ENCODE results near the gene UBR3. TPM values are rescaled to one million over a fixed set of nuclear protein-coding genes. Genes with fewer than 3 reads are reported as not detected.

UBR3 gene
- total RNA-seq, 1 experiment from 2014 or later = 16.4 TPM

DNA sequence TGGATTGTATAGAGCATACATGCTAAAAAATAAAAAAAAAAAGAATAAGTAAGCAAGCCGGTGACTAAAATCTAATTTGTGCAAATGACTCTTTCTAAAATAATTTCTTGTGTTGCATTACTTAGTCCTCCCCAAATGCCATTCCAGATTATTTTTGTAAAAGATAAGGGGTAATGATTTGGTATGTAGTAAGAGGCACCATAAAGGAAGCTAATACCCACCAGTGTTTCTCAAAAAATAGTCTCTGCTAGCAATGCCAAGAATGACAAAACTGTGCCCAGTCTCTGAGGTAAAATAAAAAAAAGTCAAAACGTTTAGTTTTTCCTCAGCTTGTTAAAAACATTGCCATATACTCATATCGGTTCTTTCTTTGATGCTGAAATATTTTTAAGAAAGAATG, 5.2 kb upstream of the UBR3 start:
- Mint-ChIP-seq H3K36me3 (peaks cover 30% of the 10 kb centered on the region), H3K4me3 (no peak overlapping the region), H3K4me1 (peaks cover 20% of the 10 kb centered on the region), H3K27me3 (ENCODE audit: low read depth) (peaks cover 9% of the 10 kb centered on the region), H3K9me3 (peaks cover 5% of the 10 kb centered on the region), H3K27ac (no peak overlapping the region)
- no peak for DNase-seq (ENCODE audit: low spot score)
- ATAC-seq = no peak
- ChIA-PET POLR2A (no interaction called here), CTCF (no interaction called here)
- no peak for TF ChIP-seq CREB1 (CRISPR knock-in tag; IDR thresholded peaks at IDR 0.05)
- no peak for TF ChIP-seq HMGA2 (CRISPR knock-in tag; IDR thresholded peaks at IDR 0.05)
- no peak for TF ChIP-seq NR2C2 (CRISPR knock-in tag; IDR thresholded peaks at IDR 0.05)
- TF ChIP-seq CTCF (IDR thresholded peaks at IDR 0.05) = no peak
- TF ChIP-seq SP1 (CRISPR knock-in tag; conservative IDR thresholded peaks at IDR 0.05) = no peak

GRCh38 chr2:169822785-169823392, 4.4 kb upstream of the UBR3 start:
- Mint-ChIP-seq H3K4me1 (peaks cover 20% of the 10 kb centered on the region), H3K36me3 (peaks cover 21% of the 10 kb centered on the region), H3K9me3 (no peaks in the 10 kb centered on the region), H3K27ac (no peak overlapping the region), H3K27me3 (ENCODE audit: low read depth) (peaks cover 9% of the 10 kb centered on the region), H3K4me3 (peak overlapping the region; percentile 90)
- peak; percentile 52; the same call in 1 of the 2 replicates for TF ChIP-seq ZNF121 (CRISPR knock-in tag; IDR thresholded peaks at IDR 0.05)
- TF ChIP-seq HMGXB4 (CRISPR knock-in tag; IDR thresholded peaks at IDR 0.05) = no peak
- no peak for TF ChIP-seq GRHL2 (CRISPR knock-in tag; IDR thresholded peaks at IDR 0.05; ENCODE audit: insufficient replicate concordance, severe bottlenecking)
- CTCF ChIA-PET = no interaction called here
- ATAC-seq (no peak), DNase-seq (ENCODE audit: low spot score) (no peak)
- POLR2A ChIA-PET = no interaction called here

- ATAC-seq (no peak), DNase-seq (ENCODE audit: low spot score) (no peak)
- ChIA-PET CTCF (interaction anchor here (0.9 to 2.2 kb wide), 9 partner anchors 8 to 105 kb away, joined by 3 to 17 read pairs (median 4); partner anchors contain the start of gene KLHL23), POLR2A (no interaction called here)
- Mint-ChIP-seq H3K27ac (peak overlapping the region; percentile 87), H3K4me3 (peak overlapping the region; percentile 90), H3K27me3 (ENCODE audit: low read depth) (peaks cover 9% of the 10 kb centered on the region), H3K36me3 (peaks cover 14% of the 10 kb centered on the region), H3K4me1 (peaks cover 30% of the 10 kb centered on the region), H3K9me3 (no peaks in the 10 kb centered on the region)
- TF ChIP-seq STAT6 (CRISPR knock-in tag; conservative IDR thresholded peaks at IDR 0.05; ENCODE audit: low read depth) = no peak
- no peak for TF ChIP-seq GRHL2 (CRISPR knock-in tag; IDR thresholded peaks at IDR 0.05; ENCODE audit: insufficient replicate concordance, severe bottlenecking)
- no peak for TF ChIP-seq TEAD1 (CRISPR knock-in tag; IDR thresholded peaks at IDR 0.05)
- no peak for TF ChIP-seq HMGA2 (CRISPR knock-in tag; IDR thresholded peaks at IDR 0.05)
- TF ChIP-seq NR2C2 (CRISPR knock-in tag; IDR thresholded peaks at IDR 0.05) = no peak
- no peak for TF ChIP-seq TCF7 (CRISPR knock-in tag; IDR thresholded peaks at IDR 0.05; ENCODE audit: low read depth)
- TF ChIP-seq FOXJ3 (CRISPR knock-in tag; IDR thresholded peaks at IDR 0.05; ENCODE audit: borderline replicate concordance) = no peak
- TF ChIP-seq ZNF263 (CRISPR knock-in tag; IDR thresholded peaks at IDR 0.05; ENCODE audit: low read depth) = no peak
- TF ChIP-seq TP53 (CRISPR knock-in tag; IDR thresholded peaks at IDR 0.05) = no peak
- TF ChIP-seq ZNF138 (CRISPR knock-in tag; conservative IDR thresholded peaks at IDR 0.05) = no peak
- TF ChIP-seq, protein P1, sequence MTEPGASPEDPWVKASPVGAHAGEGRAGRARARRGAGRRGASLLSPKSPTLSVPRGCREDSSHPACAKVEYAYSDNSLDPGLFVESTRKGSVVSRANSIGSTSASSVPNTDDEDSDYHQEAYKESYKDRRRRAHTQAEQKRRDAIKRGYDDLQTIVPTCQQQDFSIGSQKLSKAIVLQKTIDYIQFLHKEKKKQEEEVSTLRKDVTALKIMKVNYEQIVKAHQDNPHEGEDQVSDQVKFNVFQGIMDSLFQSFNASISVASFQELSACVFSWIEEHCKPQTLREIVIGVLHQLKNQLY (CRISPR knock-in tag; IDR thresholded peaks at IDR 0.05) = no peak
- TF ChIP-seq, protein P2, sequence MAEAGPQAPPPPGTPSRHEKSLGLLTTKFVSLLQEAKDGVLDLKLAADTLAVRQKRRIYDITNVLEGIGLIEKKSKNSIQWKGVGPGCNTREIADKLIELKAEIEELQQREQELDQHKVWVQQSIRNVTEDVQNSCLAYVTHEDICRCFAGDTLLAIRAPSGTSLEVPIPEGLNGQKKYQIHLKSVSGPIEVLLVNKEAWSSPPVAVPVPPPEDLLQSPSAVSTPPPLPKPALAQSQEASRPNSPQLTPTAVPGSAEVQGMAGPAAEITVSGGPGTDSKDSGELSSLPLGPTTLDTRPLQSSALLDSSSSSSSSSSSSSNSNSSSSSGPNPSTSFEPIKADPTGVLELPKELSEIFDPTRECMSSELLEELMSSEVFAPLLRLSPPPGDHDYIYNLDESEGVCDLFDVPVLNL (CRISPR knock-in tag; IDR thresholded peaks at IDR 0.05; ENCODE audit: borderline replicate concordance, low read depth) = no peak
- TF ChIP-seq ZNF317 (CRISPR knock-in tag; IDR thresholded peaks at IDR 0.05; ENCODE audit: borderline replicate concordance, low read depth) = no peak
- no peak for TF ChIP-seq ZNF232 (CRISPR knock-in tag; IDR thresholded peaks at IDR 0.05)
- TF ChIP-seq RELA (CRISPR knock-in tag; IDR thresholded peaks at IDR 0.05; ENCODE audit: borderline replicate concordance) = no peak
These were observed 3.3 kb upstream of the UBR3 start for GRCh38 chr2:169823996-169824372.

All from WTC11 (cell line).